HG03558 (cell line): Measurements from ENCODE around the gene DPM3.
"Not testable (repeated sequence)": the region's sequence is repeated elsewhere in the genome, so short reads cannot be mapped to it uniquely, and the experiment has no call there.

Experiments used
- ATAC-seq: cut with Tn5 transposase; IDR thresholded peaks from one replicate; pipeline ENCODE4 v1.9.1; 2021; ENCODE audit warnings: moderate number of reproducible peaks; ENCODE audit not compliant: unreplicated experiment; ENCODE audit errors: extremely low read depth

The DPM3 gene, protein sequence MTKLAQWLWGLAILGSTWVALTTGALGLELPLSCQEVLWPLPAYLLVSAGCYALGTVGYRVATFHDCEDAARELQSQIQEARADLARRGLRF

GRCh38 chr1:155139895-155140629 is at the start of gene DPM3:
Gene DPM3, minus strand, starts transcription at chr1:155140531. Its CDS starts 291 bp downstream, at chr1:155140240.
- ATAC-seq = no peak

DNA sequence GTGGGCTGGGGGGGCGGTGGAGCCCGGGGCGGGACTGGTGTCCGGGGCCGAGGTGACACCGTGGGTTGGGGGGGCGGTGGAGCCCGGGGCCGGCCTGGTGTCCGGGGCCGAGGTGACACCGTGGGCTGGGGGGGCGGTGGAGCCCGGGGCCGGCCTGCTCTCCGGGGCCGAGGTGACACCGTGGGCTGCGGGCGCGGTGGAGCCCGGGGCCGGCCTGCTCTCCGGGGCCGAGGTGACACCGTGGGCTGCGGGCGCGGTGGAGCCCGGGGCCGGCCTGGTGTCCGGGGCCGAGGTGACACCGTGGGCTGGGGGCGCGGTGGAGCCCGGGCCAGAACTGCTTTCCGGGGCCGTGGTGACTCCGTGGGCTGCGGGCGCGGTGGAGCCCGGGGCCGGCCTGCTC is 49.6 kb upstream of the DPM3 start:
- ATAC-seq = not testable (repeated sequence)

GRCh38 chr1:155188268-155188667 is 47.9 kb upstream of the DPM3 start:
- ATAC-seq = no peak

DNA sequence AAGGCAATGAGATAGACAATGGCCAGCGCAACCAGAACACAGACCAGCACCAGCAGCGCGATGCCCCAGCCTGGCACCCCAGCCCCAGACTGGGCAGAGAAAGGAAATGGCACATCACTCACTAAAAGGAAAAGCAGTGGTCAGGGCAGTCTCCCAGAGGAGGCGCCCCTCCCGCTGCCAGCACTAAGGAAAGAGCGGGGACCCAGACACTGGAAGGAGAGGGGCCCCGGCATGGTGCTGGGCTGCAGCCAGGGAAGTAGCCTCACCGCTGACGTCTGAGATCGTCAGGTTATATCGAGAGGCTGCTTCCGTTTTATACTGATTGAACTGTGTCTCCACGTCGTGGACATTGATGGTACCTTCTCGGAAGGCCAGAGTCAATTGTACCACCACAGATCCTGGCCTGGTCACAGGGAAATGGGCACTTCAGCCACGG is 47.1 kb upstream of the DPM3 start:
- no peak for ATAC-seq

- ATAC-seq = no peak
Measured at GRCh38 chr1:155186794-155187455, 46.6 kb upstream of the DPM3 start.

DNA sequence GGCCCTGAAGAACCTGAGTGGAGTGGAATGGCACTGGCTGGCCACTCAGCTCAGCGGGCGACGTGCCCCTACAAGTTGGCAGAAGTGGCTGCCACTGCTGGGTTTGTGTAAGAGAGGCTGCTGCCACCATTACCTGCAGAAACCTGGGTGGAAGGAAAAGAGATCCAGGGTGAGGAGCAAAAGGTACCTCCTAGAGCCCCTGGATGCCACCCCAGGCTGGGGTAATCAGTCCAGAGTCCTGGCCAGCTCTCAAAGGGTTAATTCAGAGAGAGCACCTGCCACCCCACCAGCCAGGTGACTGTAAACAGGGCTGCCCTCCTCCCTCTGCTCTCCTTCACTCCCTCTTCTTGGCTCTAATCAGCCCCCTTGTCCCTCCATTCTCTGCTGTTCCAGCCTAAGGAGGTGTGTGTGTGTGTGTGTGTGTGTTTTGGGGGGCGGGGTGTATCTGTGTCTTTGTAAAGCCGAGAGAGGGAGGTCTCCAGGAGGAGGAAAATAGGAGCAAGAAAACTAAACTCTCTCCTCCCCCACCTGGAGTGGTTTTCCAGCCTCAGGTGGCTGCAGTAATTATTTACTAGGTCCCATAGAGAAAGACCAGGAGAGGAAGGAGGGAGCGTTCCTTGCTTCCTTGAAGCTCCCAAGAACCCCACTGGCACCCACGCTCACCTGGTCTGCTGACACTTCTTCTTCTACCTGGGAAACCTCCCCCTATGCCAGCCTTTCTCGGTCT is 45.9 kb upstream of the DPM3 start:
- ATAC-seq = no peak

DNA sequence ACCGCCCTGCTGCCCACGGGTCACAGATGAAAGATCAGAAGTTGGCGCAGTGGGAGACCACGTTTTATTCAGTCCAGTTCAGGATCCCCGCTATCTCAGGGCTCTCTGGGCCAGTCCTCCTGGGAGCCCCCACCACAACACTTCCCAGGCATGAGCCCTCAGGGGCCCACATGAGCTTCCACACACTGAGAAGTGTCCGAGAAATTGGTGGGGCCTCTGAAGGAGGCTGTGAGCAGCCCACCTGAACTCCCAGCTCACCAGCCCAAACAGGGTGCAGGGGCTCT is 45.4 kb upstream of the DPM3 start:
- no peak for ATAC-seq

DNA sequence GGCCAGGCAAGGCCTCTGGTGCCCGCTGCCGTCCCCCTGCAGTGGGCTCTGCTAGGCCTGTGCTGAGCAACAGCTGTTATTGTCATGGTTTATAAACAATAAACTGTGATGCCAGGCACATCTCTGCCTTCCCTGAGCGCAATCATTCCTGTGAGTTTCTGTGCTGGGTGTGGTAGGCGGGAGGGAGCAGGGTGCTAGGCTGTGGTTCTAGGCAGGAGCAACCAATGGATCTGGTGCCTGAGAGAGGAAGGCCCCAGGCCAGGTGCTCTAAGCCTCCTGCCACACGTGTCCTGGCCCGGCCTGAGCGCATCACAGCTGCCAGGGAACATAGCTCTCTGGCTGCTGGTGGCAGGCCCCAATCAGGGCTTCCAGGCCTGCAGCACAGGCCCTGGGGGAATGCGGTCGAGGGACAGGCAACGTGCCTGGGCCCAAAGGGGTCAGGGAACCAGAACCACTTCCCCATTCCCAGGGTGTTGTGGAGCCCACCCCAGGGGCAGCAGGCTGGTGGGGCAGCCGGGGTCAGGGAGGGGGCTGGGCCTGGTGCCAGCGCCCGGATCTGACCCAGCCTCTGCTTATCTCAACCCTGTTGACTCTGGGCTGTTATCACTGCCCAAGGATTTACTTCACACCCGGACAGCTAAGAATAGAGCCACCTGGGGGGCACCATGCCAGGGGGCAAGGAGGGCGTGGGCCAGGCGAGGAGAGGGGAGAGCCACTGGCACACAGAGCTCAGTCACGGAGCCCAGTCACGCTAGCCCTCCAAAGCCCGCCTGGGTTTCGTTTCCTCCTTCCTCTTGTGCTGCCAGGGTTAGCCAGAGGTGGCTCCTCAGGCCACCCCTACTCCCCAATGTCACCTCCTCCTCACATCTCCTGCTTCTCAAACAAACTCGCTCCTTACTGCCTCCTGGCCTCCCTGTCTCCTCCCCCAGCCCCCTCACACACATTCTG is 44.8 kb upstream of the DPM3 start:
- ATAC-seq = no peak

- ATAC-seq = no peak
Measured at GRCh38 chr1:155184351-155184811, 44.0 kb upstream of the DPM3 start.

DNA sequence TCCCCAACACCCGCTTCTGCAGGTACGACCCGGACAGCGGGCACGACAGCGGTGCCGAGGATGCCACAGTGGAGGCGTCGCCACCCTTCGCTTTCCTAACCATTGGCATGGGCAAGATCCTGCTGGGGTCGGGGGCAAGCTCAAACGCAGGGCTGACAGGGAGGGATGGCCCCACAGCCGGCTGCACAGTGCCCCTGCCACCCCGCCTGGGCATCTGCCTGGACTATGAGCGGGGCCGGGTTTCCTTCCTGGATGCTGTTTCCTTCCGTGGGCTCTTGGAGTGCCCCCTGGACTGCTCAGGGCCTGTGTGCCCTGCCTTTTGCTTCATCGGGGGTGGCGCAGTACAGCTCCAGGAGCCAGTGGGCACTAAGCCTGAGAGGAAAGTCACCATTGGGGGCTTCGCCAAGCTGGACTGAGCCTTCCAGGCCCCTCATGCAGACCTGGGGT is 43.5 kb upstream of the DPM3 start:
- ATAC-seq = no peak

DNA sequence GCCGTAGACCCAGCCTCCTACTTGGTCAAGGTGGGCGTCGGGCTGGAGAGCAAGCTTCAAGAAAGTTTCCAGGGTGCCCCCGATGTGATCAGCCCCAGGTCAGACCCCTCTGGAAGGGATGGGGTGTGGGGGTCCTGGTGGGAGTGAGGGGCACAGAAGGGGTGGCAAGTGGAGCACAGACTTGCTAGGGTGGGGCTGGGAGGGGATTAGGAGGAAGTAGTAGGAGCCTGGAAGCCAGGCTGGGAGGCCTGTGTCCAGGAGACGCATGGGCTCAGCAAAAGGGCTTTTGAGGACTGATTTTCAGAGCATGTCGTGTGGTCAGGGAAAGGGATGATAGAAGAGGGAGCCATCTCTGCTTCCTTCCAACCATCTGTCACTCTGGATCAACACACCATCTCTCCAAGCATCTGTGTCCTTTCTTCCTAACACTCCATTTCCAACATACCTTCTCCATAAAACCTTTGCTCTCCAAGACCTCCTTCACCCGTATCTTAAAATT is 41.8 kb upstream of the DPM3 start:
- no peak for ATAC-seq

- no peak for ATAC-seq
Measured at GRCh38 chr1:155181371-155182051, 41.2 kb upstream of the DPM3 start.

DNA sequence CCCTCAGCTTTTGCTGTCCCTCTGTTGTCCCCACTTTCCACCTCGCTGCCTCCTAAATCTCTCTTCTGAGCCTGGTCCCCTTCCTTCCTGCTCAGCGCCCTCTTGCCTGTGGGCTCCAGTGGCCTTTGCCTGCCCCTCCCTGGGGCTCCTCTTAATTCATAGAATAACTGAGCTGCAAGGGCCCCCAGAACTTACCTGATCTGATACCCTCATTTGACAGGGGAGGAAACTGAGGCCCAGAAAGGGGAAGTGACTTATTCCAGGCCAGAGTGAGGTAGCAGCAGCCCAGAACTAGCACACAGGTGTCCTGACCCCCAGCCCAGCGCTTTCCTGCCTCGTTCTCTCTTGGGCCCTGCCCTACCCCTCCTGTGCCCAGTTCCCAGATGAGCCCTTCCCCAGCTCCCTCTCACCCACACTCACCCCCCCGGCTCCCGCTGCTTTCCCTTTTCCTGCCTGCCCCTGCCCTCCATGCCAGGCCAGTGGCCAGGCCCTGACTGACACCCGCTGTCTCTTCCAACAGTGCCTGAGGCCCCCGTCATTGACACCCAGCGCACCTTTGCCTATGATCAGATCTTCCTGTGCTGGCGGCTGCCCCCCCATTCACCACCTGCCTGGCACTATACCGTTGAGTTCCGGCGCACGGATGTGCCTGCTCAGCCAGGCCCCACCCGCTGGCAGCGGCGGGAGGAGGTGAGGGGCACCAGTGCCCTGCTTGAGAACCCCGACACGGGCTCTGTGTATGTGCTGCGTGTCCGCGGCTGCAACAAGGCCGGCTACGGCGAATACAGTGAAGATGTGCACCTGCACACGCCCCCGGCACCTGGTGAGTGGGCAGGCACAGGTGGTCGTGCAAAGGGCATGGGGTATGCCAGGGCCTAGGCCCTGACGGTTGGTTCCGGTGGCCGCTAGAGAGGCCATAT is 39.0 kb upstream of the DPM3 start:
- ATAC-seq = no peak

DNA sequence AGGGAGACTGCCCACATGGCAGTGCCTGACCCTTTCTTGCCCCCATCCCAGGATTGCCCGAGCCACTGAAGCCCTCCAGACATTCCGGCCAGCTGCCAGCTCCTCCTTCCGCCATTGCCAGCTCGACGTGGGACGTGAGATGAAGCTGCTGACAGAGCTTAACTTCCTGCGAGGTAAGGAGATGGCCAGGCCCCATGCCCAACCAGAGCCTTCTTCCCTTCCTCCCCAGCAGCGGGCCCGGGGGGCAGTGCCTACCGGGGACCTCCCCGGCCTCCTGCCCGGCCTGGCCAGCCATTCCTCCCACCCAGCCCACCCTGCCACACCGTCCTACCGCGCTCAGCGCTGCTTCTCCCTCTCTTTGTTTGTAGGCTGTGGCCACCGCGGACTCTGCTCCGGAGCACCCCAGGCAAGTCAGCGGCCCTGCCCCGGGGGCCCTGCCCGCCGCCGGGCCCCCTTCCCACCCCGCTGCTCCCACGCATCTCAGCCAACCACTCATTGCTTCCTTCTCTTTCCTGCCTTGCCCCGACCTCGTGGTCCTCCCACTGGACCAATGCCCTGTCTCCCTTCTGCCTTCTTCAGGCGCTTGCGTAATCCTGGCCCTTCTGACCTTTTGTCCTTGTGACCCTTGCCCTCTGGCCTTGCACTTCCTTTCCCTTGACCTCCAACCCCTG is 38.2 kb upstream of the DPM3 start:
- ATAC-seq = no peak

DNA sequence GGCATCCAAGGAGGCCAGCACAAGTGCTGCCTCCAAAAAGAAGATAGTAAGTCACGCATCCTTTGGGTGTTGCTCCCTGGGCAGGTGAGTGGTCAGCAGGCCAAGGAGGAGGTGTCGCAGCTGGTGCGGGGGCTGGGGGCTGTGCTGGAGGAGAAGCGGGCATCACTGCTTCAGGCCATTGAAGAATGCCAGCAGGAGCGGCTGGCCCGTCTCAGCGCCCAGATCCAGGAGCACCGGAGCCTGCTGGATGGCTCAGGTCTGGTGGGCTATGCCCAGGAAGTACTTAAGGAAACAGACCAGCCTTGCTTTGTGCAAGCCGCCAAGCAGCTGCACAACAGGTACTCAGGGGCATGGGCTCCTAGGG is 37.6 kb upstream of the DPM3 start:
- no peak for ATAC-seq

DNA sequence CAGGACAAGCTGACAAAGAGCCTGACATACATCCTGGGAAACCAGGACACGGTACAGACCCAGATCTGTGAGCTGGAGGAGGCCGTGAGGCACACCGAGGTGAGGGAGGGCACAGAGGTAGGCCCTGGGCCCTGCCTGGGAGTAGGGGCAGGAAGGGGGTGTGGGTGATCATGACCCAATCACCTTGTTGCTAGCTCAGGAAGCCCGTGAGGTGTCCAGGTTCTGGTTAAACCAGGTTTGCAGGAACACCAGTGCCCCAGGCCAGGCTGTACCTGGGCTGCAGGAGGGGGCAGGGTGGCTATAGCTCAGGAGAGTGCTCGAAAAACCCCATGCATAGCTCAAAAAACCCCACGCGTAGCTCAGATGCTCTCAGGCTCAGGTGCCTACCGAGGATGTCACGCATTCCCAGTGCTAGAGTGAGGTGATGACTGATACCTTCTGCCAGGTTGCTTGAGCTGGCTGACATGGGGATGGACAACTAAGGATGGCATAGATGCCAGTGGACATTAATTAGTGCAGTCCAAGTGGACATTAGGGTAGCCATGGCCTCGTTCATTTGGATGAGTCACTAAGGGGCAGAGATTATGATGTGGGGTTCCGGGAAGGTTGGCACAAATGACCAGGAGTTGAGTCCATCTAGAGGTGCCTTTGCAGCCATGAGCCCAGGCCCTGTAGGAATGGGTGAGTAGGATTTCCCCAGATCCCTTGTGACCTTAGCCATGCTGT is 37.0 kb upstream of the DPM3 start:
- ATAC-seq = no peak

DNA sequence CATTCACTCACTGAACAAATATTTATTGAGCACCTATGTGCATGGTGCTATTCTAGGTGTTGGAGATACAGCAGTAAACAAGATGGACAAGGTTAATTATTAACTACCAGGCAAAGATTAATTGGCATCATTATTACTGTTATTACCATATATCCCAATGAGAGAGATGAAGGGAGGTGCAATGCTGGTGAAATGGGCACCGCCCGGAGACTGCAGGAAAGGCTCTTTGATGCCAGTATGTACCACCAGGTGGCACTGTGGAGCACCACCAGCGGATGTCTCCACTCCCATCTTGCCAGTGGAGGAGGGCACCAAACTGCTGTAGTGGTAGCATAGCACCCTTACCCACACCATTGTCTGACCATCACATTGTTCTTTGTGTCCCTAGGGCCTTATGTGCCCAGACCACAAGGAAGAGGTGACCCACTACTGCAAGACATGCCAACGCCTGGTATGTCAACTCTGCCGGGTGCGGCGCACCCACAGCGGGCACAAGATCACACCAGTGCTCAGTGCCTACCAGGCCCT is 36.3 kb upstream of the DPM3 start:
- ATAC-seq = no peak
